Myocyte (in vitro differentiated cells): ENCODE results near the gene SMIM3. TPM values are rescaled to one million over a fixed set of nuclear protein-coding genes. Genes with fewer than 3 reads are reported as not detected.

ENCODE experiments used
- DNase-seq: peaks from one replicate; pipeline ENCODE4 v3.0.0-alpha.2; 2012; ENCODE audit warnings: low read depth
- total RNA-seq: library from RNA; depleted of rRNA; stranded (reverse); fragments of >200 nt; gene quantifications from 2 replicates; pipeline ENCODE4 v1.2.3, GENCODE V29; 2014

The SMIM3 gene
- total RNA-seq, 1 donor from 2014 or later, result 74.6 TPM

- no peak for DNase-seq
Observed at GRCh38 chr5:150765011-150765798, 13.4 kb upstream of the SMIM3 start.

GRCh38 chr5:150765799-150766169 lies 12.8 kb upstream of the SMIM3 start:
- DNase-seq, result no peak

- no peak for DNase-seq
Observed at GRCh38 chr5:150766251-150766650, 12.3 kb upstream of the SMIM3 start.

GRCh38 chr5:150771034-150771795 lies 7.3 kb upstream of the SMIM3 start:
- no peak for DNase-seq

GRCh38 chr5:150774145-150774544 lies 4.4 kb upstream of the SMIM3 start:
- DNase-seq, result no peak

GRCh38 chr5:150777685-150778084 lies 872 bp upstream of the SMIM3 start:
- DNase-seq, result no peak

GRCh38 chr5:150778088-150778516 lies 455 bp upstream of the SMIM3 start:
- no peak for DNase-seq

- DNase-seq, result peak; percentile 79
Observed at GRCh38 chr5:150779397-150780186, 1.0 kb downstream of the SMIM3 start.

GRCh38 chr5:150780187-150780692 lies 1.7 kb downstream of the SMIM3 start:
- peak; percentile 98 for DNase-seq

GRCh38 chr5:150780816-150781221 lies 2.3 kb downstream of the SMIM3 start:
- peak; percentile 56 for DNase-seq

GRCh38 chr5:150781706-150782614 lies 3.4 kb downstream of the SMIM3 start:
- peak; percentile 95 for DNase-seq

GRCh38 chr5:150782850-150783249 lies 4.3 kb downstream of the SMIM3 start:
- DNase-seq, result no peak

GRCh38 chr5:150783422-150783928 lies 4.9 kb downstream of the SMIM3 start:
- peak; percentile 82 for DNase-seq

GRCh38 chr5:150785950-150786349 lies 7.4 kb downstream of the SMIM3 start:
- no peak for DNase-seq

GRCh38 chr5:150786876-150787275 lies 8.3 kb downstream of the SMIM3 start:
- DNase-seq, result no peak

GRCh38 chr5:150787656-150788055 lies 9.1 kb downstream of the SMIM3 start:
- no peak for DNase-seq

- no peak for DNase-seq
Observed at GRCh38 chr5:150788977-150789376, 10.4 kb downstream of the SMIM3 start.

- DNase-seq, result no peak
Observed at GRCh38 chr5:150789450-150789849, 10.9 kb downstream of the SMIM3 start.

GRCh38 chr5:150789943-150790611 lies 11.5 kb downstream of the SMIM3 start:
- DNase-seq, result peak; percentile 91

- DNase-seq, result no peak
Observed at GRCh38 chr5:150791536-150791935, 13.0 kb downstream of the SMIM3 start.
